ENCODE data around the gene SACS.

DNA sequence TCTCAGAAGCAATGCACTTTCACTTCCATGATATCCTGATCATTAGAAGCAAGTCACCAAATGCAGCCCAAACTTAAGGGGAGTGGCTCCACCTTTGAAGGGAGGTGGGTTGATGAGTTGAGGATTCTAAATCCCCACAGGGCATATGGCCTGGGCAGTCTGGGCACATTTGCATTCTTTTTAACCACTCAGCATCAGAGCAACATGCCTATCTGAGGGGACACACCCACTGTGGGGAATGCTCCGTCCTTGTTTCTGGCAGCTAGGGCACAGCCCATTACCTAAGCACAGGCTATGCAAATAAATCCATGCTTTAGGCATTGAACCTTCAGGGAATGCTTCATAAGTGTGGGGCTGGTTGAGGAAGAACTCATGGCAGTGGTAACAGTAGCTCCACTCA is 12.3 kb upstream of the SACS start:
- TF ChIP-seq, protein P1, sequence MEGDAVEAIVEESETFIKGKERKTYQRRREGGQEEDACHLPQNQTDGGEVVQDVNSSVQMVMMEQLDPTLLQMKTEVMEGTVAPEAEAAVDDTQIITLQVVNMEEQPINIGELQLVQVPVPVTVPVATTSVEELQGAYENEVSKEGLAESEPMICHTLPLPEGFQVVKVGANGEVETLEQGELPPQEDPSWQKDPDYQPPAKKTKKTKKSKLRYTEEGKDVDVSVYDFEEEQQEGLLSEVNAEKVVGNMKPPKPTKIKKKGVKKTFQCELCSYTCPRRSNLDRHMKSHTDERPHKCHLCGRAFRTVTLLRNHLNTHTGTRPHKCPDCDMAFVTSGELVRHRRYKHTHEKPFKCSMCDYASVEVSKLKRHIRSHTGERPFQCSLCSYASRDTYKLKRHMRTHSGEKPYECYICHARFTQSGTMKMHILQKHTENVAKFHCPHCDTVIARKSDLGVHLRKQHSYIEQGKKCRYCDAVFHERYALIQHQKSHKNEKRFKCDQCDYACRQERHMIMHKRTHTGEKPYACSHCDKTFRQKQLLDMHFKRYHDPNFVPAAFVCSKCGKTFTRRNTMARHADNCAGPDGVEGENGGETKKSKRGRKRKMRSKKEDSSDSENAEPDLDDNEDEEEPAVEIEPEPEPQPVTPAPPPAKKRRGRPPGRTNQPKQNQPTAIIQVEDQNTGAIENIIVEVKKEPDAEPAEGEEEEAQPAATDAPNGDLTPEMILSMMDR (IDR thresholded peaks at IDR 0.05) = no peak
- no peak for TF ChIP-seq POLR2A (IDR thresholded peaks at IDR 0.05)
